NCI-H69 (cell line): ENCODE results near the gene GTF2F2.
"Not testable (repeated sequence)": the region's sequence is repeated elsewhere in the genome, so short reads cannot be mapped to it uniquely, and the experiment has no call there.

Experiments used
- DNase-seq: peaks from one replicate; lab custom pipeline; 2025; lab: John Stamatoyannopoulos, UW

Gene GTF2F2

GRCh38 chr13:45180303-45180702 is 60.0 kb downstream of the GTF2F2 start:
- DNase-seq = no peak

GRCh38 chr13:45180713-45181601 is 60.6 kb downstream of the GTF2F2 start:
- no peak for DNase-seq

GRCh38 chr13:45184693-45185092 is 64.4 kb downstream of the GTF2F2 start:
- DNase-seq = no peak

- no peak for DNase-seq
Measured at GRCh38 chr13:45185286-45185685, 65.0 kb downstream of the GTF2F2 start.

GRCh38 chr13:45189077-45189476 is 68.8 kb downstream of the GTF2F2 start:
- not testable (repeated sequence) for DNase-seq

GRCh38 chr13:45189511-45189910 is 69.2 kb downstream of the GTF2F2 start:
- not testable (repeated sequence) for DNase-seq

- DNase-seq = no peak
Measured at GRCh38 chr13:45191874-45192273, 71.6 kb downstream of the GTF2F2 start.

GRCh38 chr13:45194081-45194939 is 74.0 kb downstream of the GTF2F2 start:
- no peak for DNase-seq

GRCh38 chr13:45195421-45195820 is 75.1 kb downstream of the GTF2F2 start:
- DNase-seq = no peak

GRCh38 chr13:45196096-45196495 is 75.8 kb downstream of the GTF2F2 start:
- DNase-seq = no peak

- no peak for DNase-seq
Measured at GRCh38 chr13:45196622-45197021, 76.3 kb downstream of the GTF2F2 start.

GRCh38 chr13:45198041-45198440 is 77.7 kb downstream of the GTF2F2 start:
- DNase-seq = no peak

- DNase-seq = no peak
Measured at GRCh38 chr13:45198924-45199323, 78.6 kb downstream of the GTF2F2 start.

GRCh38 chr13:45199711-45200110 is 79.4 kb downstream of the GTF2F2 start:
- no peak for DNase-seq

GRCh38 chr13:45200701-45201232 is 80.5 kb downstream of the GTF2F2 start, which contains the start of gene KCTD4:
Gene KCTD4, minus strand, starts transcription at chr13:45201045. Its CDS starts 6,478 bp downstream, at chr13:45194567.
- no peak for DNase-seq

- DNase-seq = no peak
Measured at GRCh38 chr13:45205124-45205523, 84.8 kb downstream of the GTF2F2 start.

GRCh38 chr13:45206340-45206739 is 86.0 kb downstream of the GTF2F2 start:
- DNase-seq = peak; percentile 30

GRCh38 chr13:45207319-45207718 is 87.0 kb downstream of the GTF2F2 start:
- peak; percentile 54 for DNase-seq

GRCh38 chr13:45208132-45208531 is 87.8 kb downstream of the GTF2F2 start:
- DNase-seq = no peak

- DNase-seq = no peak
Measured at GRCh38 chr13:45209229-45209628, 88.9 kb downstream of the GTF2F2 start.

- DNase-seq = peak; percentile 1
Measured at GRCh38 chr13:45215392-45216077, 95.2 kb downstream of the GTF2F2 start.

GRCh38 chr13:45216193-45216592 is 95.9 kb downstream of the GTF2F2 start:
- no peak for DNase-seq
